Neural progenitor cell (in vitro differentiated cells): Measurements from ENCODE around the gene MBP. TPM values are rescaled to one million over a fixed set of nuclear protein-coding genes. Genes with fewer than 3 reads are reported as not detected.
A peak's percentile ranks its signal among the peaks of the same experiment; 100 is the strongest.

Experiments
- DNase-seq: peaks from one replicate; pipeline ENCODE4 v3.0.0-alpha.2; 2016; ENCODE audit warnings: low spot score
- H2AFZ ChIP-seq: fragments of 200-600 bp; sonication (generic); replicated peaks from 2 replicates; pipeline ENCODE4 v1.6.1; 2016; ENCODE audit warnings: antibody characterized with exemption
- H3F3A ChIP-seq: fragments of 200-600 bp; sonication (generic); 2 replicates; pipeline ENCODE4 v1.6.1; 2016; ENCODE audit warnings: antibody characterized with exemption, low read depth
- H3K27ac ChIP-seq: fragments of 200-600 bp; sonication (generic); 2 replicates; pipeline ENCODE4 v1.5.1; 2016; ENCODE audit warnings: mild to moderate bottlenecking
- H3K27me3 ChIP-seq: fragments of 200-600 bp; sonication (generic); 2 replicates; pipeline ENCODE4 v1.6.1; 2016; ENCODE audit warnings: mild to moderate bottlenecking, moderate library complexity
- H3K36me3 ChIP-seq: fragments of 200-600 bp; sonication (generic); 2 replicates; pipeline ENCODE4 v1.5.1; 2016
- H3K4me1 ChIP-seq: fragments of 200-600 bp; sonication (generic); 2 replicates; pipeline ENCODE4 v1.6.1; 2016; ENCODE audit warnings: mixed run types
- H3K4me2 ChIP-seq: fragments of 200-600 bp; sonication (generic); 2 replicates; pipeline ENCODE4 v1.6.1; 2016
- H3K4me3 ChIP-seq: fragments of 200-600 bp; sonication (generic); 2 replicates; pipeline ENCODE4 v1.5.1; 2016
- H3K79me2 ChIP-seq: fragments of 200-600 bp; sonication (generic); 2 replicates; pipeline ENCODE4 v1.6.1; 2016; ENCODE audit warnings: low read depth
- H3K9ac ChIP-seq: fragments of 200-600 bp; sonication (generic); 2 replicates; pipeline ENCODE4 v1.6.1; 2016
- H3K9me3 ChIP-seq: fragments of 200-600 bp; sonication (generic); 2 replicates; pipeline ENCODE4 v1.5.1; 2016; ENCODE audit warnings: low read depth
- H4K20me1 ChIP-seq: fragments of 200-600 bp; sonication (generic); 2 replicates; pipeline ENCODE4 v1.6.1; 2016; ENCODE audit warnings: low read depth
- H3K27ac Mint-ChIP-seq: 3 replicates; pipeline ENCODE4 v1.8.0; 2021; ENCODE audit warnings: mixed read lengths
- H3K27me3 Mint-ChIP-seq: 2 replicates; pipeline ENCODE4 v1.8.0; 2022; ENCODE audit warnings: low read depth, mild to moderate bottlenecking, inconsistent platforms, moderate library complexity, mixed read lengths; ENCODE audit not compliant: insufficient read depth
- H3K36me3 Mint-ChIP-seq: 3 replicates; pipeline ENCODE4 v1.8.0; 2021; ENCODE audit warnings: mixed read lengths
- H3K4me1 Mint-ChIP-seq: 3 replicates; pipeline ENCODE4 v1.8.0; 2021; ENCODE audit warnings: mixed read lengths
- H3K4me3 Mint-ChIP-seq: 3 replicates; pipeline ENCODE4 v1.8.0; 2021; ENCODE audit warnings: mild to moderate bottlenecking, moderate library complexity, mixed read lengths
- H3K9me3 Mint-ChIP-seq: 3 replicates; pipeline ENCODE4 v1.8.0; 2020; ENCODE audit warnings: mixed read lengths
- CTCF ChIP-seq: fragments of 200-600 bp; sonication (generic); IDR thresholded peaks from 2 replicates; pipeline ENCODE4 v1.5.1; 2017; ENCODE audit warnings: antibody characterized with exemption, mild to moderate bottlenecking
- EZH2 ChIP-seq: fragments of 200-600 bp; sonication (generic); IDR thresholded peaks from 2 replicates; pipeline ENCODE4 v1.6.1; 2017; ENCODE audit warnings: antibody characterized with exemption, mild to moderate bottlenecking, moderate library complexity
- EZH2phosphoT487 ChIP-seq: fragments of 200-600 bp; sonication (generic); IDR thresholded peaks from 2 replicates; pipeline ENCODE4 v1.6.1; 2017; ENCODE audit warnings: antibody characterized with exemption
- total RNA-seq: library from RNA; depleted of rRNA; stranded (reverse); fragments of >200 nt; gene quantifications from 2 replicates; pipeline ENCODE4 v1.2.3, GENCODE V29; 2015; ENCODE audit warnings: low replicate concordance

Gene MBP
- total RNA-seq, 1 donor from 2014 or later: 0.64 TPM

GRCh38 chr18:77087393-77088141 is 45.0 kb downstream of the MBP start:
- no peaks in the 10 kb centered on the region for H4K20me1 ChIP-seq
- Mint-ChIP-seq H3K36me3 (peaks cover 4% of the 10 kb centered on the region), H3K9me3 (peaks cover 10% of the 10 kb centered on the region), H3K27me3 (peaks cover 2% of the 10 kb centered on the region), H3K4me3 (peak overlapping the region; percentile 76), H3K4me1 (peaks cover 43% of the 10 kb centered on the region), H3K27ac (no peak overlapping the region)
- TF ChIP-seq EZH2phosphoT487 (no peak), CTCF (no peak), EZH2 (no peak)
- H2AFZ ChIP-seq: peak overlapping the region; percentile 70
- no peaks in the 10 kb centered on the region for H3K36me3 ChIP-seq
- H3K4me2 ChIP-seq: peak overlapping the region; percentile 91
- no peak overlapping the region for H3K27ac ChIP-seq
- H3K79me2 ChIP-seq: no peaks in the 10 kb centered on the region
- H3K9me3 ChIP-seq: no peaks in the 10 kb centered on the region
- DNase-seq: peak; percentile 73
- peak overlapping the region; percentile 51 for H3K4me3 ChIP-seq
- H3F3A ChIP-seq: no peaks in the 10 kb centered on the region
- H3K27me3 ChIP-seq: peaks cover 36% of the 10 kb centered on the region
- H3K9ac ChIP-seq: no peak overlapping the region
- H3K4me1 ChIP-seq: peaks cover 17% of the 10 kb centered on the region

GRCh38 chr18:77086656-77087392 is 45.8 kb downstream of the MBP start:
- Histone ChIP-seq H3K4me1 (peaks cover 17% of the 10 kb centered on the region), H3F3A (no peaks in the 10 kb centered on the region), H3K9me3 (no peaks in the 10 kb centered on the region), H3K79me2 (no peaks in the 10 kb centered on the region), H3K27ac (no peak overlapping the region), H3K36me3 (no peaks in the 10 kb centered on the region), H4K20me1 (no peaks in the 10 kb centered on the region), H3K9ac (no peak overlapping the region), H3K4me2 (peak overlapping the region; percentile 91), H2AFZ (peak overlapping the region; percentile 70), H3K27me3 (peaks cover 36% of the 10 kb centered on the region), H3K4me3 (peak overlapping the region; percentile 51)
- peaks cover 10% of the 10 kb centered on the region for H3K9me3 Mint-ChIP-seq
- no peak overlapping the region for H3K27ac Mint-ChIP-seq
- peak overlapping the region; percentile 76 for H3K4me3 Mint-ChIP-seq
- peak; percentile 51 for DNase-seq
- peak; percentile 37 for TF ChIP-seq EZH2
- TF ChIP-seq EZH2phosphoT487: peak; percentile 39
- TF ChIP-seq CTCF: no peak
- H3K27me3 Mint-ChIP-seq: peaks cover 5% of the 10 kb centered on the region
- peaks cover 4% of the 10 kb centered on the region for H3K36me3 Mint-ChIP-seq
- peaks cover 38% of the 10 kb centered on the region for H3K4me1 Mint-ChIP-seq

- Histone ChIP-seq H3K9ac (no peak overlapping the region), H3K9me3 (no peaks in the 10 kb centered on the region), H2AFZ (no peak overlapping the region), H3K4me2 (no peak overlapping the region), H3K4me3 (no peak overlapping the region), H3K36me3 (no peaks in the 10 kb centered on the region), H3K27me3 (peaks cover 36% of the 10 kb centered on the region), H4K20me1 (no peaks in the 10 kb centered on the region), H3F3A (no peaks in the 10 kb centered on the region), H3K4me1 (peaks cover 17% of the 10 kb centered on the region), H3K79me2 (no peaks in the 10 kb centered on the region), H3K27ac (no peak overlapping the region)
- TF ChIP-seq EZH2 (no peak), EZH2phosphoT487 (no peak), CTCF (no peak)
- no peak for DNase-seq
- Mint-ChIP-seq H3K36me3 (peaks cover 4% of the 10 kb centered on the region), H3K9me3 (peaks cover 10% of the 10 kb centered on the region), H3K4me3 (no peak overlapping the region), H3K27me3 (peaks cover 5% of the 10 kb centered on the region), H3K27ac (no peak overlapping the region), H3K4me1 (peaks cover 35% of the 10 kb centered on the region)
These were observed 46.5 kb downstream of the MBP start for GRCh38 chr18:77086034-77086433.
